NCI-H2196 (cell line): ENCODE data around the gene TH.
"Not testable (repeated sequence)": the region's sequence is repeated elsewhere in the genome, so short reads cannot be mapped to it uniquely, and the experiment has no call there.

ENCODE experiments used
- DNase-seq: peaks from one replicate; lab custom pipeline; 2025; ENCODE audit not compliant: unreplicated experiment; lab: John Stamatoyannopoulos, UW

The TH gene

GRCh38 chr11:2196970-2197770 lies 25.6 kb upstream of the TH start:
- peak; percentile 79 for DNase-seq

DNA sequence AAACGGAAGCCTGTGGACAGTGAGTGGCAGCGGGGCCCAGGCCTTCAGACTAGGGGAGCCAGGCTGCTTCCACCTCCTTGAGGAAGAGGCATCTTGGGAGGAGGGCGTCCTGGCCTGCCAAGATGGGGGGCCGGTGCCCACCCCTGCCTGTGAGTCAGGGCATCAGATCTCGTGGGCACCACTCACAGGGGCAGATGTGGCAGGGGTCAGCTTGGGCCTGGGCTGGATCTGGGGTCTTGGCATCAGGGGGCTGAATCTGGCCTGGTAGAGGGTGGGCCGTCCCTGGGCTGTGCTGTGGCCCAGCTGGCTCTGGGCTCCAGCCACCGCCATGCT lies 24.1 kb upstream of the TH start:
- no peak for DNase-seq

DNA sequence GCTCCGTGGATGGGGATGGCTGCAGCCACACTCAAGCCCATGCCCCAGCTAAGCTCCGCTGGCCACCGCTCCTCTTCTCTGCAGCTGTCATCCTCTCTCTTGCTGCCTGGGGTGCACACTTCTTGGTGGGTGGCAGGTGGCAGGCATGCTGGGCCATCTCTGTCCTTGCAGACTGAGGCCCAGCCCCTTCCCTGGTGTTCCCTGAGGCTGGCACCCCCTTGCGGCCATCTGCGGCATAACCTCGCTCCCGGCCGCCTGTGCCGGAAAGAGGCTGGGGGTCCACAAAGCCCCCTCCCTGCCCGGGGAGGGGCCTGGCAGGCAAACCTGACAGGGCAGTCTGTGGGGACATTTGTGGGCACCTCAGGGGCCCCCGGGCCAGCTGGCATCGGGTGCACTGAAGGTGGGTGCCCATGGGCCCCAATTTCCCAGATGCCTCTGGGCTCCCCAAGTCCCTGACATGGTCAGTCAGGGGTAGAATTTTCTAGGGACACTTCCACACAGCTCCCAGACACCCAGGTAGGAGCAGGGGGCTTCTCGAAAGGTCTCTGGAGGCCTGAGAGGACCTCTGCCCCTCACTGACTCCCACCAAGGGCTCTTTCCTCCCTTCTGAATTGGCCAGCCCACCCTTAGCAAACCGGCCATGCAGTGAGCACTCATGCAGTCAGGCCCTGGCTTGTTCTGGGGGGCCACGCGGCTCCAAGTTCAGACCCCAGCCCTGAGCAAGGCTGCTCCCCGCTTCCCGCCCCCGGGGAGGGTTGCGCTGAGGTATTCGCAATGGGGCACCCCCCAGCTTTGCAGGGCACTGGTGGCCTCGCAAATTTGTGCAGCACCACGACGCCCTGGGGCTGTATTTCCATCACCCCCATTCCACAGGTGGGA lies 23.5 kb upstream of the TH start:
- DNase-seq = peak; percentile 35

DNA sequence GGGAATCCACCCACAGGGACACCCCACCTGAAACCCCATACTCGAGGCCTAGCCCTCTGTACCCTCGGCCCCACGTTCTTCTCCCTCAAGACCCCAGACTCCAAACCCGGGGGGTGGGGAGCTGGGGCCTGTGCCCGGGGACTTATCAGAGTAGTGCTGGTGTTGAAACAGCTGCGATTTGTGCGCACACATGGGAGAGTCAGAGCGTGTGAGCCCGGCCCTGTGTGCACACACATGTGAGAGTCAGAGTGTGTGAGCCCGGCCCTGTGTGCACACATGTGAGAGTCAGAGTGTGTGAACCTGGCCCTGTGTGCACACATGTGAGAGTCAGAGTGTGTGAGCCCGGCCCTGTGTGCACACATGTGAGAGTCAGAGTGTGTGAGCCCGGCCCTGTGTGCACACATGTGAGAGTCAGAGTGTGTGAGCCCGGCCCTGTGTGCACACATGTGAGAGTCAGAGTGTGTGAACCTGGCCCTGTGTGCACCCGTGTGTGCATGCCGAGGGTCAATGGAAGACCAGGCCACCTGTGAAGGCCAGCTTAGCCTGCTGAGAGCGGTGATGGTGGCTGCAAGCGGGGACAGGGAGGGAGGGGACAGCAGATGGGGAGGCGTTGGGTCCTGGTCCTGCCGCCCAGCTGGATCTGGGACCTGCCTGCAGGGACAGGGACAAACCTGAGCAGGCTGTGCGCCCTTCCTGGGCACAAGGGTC lies 22.4 kb upstream of the TH start:
- DNase-seq = not testable (repeated sequence)

- DNase-seq = no peak
Observed at GRCh38 chr11:2193099-2193887, 21.7 kb upstream of the TH start.

GRCh38 chr11:2192435-2192834 lies 20.8 kb upstream of the TH start:
- no peak for DNase-seq

DNA sequence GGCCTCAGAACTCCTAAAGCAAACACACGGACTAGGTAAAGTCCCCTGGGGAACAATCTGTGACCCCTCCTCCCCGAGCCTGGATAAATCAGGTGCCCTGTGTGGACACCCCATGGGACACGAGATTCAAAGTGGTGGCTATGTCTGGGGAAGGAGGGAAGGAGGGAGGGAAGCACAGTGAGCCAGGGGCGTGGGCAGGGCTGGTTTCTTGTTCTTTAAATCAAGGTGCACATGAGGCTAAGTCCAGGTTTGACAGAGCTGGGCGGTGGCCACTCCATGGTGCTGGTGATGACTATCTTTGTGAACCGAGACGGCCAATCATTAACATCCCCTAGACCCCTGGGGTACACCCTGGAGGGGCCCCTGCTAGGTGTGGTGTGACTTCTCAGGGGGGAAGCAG lies 20.3 kb upstream of the TH start:
- DNase-seq = no peak

GRCh38 chr11:2190657-2191471 lies 19.2 kb upstream of the TH start:
- no peak for DNase-seq

GRCh38 chr11:2189938-2190656 lies 18.5 kb upstream of the TH start:
- DNase-seq = no peak

DNA sequence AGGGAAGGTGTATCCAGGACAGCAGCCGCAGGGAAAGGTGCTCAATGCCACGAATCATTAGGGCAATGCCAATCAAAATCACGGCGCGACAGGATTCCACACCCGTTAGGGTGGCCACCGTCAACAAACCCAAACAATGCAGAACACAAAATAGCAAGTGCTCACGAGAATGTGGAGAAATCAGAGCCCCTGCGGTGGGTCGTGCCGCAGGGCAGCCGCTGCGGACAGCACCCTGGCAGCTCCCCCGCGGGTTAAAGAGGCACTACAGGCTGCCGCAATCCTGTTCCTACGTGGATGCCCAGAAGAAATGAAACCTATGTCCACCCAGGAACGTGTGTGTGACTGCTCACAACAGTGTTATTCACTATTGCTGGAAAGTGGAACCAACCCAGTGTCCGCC lies 17.1 kb upstream of the TH start:
- DNase-seq = no peak

- no peak for DNase-seq
Observed at GRCh38 chr11:2187280-2187707, 15.7 kb upstream of the TH start.

DNA sequence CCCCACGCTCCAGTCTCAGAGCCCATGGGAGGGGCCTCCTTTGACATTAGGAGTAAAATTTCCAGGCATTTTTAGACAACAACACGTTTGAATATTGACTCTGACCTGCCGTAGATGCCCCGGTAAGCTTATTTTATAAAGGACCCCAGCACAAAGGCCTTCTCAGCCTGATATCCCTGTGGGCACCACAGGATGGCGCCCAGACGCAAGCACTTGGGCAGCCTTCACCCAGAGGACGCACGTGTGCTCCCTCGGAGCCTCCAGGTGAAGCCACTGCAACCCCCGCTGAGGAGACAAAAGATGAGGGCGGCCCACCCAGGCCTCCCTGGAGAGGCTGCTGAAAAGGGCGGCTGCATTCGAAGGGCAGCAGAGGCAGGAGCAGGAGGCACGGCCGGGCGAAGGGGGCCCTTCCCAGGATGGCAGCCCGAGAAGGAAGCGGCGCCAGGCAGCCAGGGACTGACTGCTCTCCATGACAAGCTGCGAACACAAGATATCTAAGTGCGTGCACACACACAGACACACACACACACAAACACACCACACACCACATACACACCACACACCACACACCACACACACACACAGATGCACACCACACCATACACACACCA lies 15.2 kb upstream of the TH start:
- DNase-seq = peak; percentile 72

GRCh38 chr11:2185324-2186085 lies 13.9 kb upstream of the TH start:
- DNase-seq = no peak

DNA sequence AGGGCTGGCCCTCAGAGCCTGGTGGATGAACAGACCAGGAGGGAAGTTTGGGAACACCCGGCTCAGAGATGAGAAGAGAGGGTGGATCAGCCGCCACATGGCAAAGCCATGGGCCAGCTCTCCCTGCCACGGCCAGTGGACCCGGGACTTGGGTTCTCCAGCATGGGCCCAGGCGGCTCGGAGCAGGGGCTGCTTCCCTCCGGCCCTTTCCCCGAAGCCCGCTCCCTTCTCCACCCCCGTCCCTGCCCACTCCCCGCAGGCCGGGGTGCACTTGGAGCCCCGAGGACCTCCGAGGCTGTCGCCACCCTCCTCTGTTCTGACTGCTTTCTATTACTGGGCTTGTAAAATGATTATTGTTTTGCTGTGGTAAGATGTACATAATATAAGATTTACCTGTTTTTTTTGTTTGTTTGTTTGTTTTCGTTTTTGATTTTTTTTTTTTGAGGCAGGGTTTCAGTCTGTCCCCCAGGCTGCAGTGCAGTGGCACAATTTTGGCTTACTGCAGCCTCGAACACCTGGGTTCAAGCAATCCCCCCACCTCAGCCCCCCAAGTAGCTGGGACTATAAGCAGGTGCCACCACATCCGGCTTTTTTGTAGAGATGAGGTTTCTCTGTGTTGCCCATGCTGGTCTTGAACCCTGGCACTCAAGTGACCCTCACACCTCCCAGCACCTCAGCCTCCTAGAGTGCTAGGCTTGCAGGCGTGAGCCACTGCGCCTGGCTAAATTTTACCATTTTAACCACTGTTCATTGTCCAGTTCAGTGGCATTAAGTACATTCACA lies 11.3 kb upstream of the TH start:
- DNase-seq = no peak

DNA sequence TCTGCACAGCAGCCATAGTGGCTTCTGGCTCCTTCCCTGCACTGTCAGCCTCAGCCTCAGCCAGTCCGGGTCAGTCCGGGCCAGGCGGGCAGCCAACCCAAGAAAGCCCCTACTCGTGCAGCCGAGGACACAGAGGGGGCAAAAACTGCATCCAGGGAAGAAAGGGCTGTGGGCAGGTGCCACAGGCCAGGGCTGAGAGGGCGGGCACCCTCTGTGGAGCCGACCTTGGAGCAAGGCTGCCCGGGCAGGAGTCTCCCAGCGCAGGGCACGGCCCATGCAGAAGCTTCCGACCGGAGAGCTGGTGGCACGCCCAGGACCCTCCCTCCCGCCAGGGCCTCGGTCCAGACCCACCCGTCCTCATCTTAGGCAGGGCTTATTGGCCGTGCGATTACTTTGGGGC lies 10.5 kb upstream of the TH start:
- DNase-seq = no peak

DNA sequence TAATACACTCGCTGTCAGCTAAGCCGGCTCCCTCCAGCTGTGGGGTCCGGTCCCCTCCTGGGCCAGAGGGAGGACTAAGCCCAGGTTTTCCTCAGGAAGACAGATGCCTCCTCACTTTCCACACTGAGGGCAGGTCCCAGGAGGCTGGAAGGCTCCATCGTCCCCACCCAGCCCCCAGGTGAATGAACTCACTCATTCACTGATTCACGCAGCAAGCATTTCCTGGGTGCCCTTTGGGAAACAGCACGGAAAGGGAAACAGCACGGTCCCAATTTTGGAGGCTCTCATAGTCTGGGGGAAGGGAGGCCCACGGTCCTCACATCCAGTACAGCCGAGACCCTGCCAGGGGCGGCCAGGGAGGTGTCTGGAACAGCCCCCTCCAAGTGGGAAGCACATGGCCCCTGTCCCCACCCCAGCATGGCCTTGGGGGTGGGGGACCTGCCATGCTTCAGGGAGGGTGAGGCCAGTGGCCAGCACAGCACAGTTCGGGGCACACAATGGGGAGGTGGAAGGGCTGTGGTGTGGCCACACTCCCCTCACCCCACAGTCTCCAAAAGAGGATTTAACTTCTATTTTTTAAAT lies 9.3 kb upstream of the TH start:
- DNase-seq = no peak

DNA sequence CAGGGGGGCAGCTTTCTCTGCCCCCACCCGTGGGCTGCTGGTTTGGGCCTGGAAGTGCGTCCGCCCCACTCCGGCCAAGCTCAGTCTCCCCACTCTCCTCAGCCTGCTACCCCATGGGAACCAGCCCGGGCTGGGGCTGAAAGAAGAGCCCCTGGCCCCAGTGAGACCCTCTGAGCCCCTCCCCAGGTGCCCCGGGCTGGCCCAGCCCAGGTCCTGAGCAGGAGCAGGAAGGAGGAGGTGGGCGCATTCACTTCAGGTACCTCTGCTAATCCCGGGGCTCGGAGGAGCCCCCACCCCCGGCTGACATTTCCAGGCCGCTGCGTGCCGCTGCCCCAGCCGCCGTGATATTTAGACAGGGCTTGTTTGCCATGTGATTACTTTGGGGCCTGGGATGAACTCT lies 8.7 kb upstream of the TH start:
- no peak for DNase-seq
